Colon (tissue), 2 donors: ENCODE results near the gene NDUFB5.
"Not testable (repeated sequence)": the region's sequence is repeated elsewhere in the genome, so short reads cannot be mapped to it uniquely, and the experiment has no call there.

Experiments used
- FAIRE-seq: peaks from 2 replicates; lab custom pipeline; 2012; peaks lifted over from hg19 to GRCh38; lab: Jason Lieb, UNC
- donor health status: control.
- donor health status: control.

NDUFB5 gene

DNA sequence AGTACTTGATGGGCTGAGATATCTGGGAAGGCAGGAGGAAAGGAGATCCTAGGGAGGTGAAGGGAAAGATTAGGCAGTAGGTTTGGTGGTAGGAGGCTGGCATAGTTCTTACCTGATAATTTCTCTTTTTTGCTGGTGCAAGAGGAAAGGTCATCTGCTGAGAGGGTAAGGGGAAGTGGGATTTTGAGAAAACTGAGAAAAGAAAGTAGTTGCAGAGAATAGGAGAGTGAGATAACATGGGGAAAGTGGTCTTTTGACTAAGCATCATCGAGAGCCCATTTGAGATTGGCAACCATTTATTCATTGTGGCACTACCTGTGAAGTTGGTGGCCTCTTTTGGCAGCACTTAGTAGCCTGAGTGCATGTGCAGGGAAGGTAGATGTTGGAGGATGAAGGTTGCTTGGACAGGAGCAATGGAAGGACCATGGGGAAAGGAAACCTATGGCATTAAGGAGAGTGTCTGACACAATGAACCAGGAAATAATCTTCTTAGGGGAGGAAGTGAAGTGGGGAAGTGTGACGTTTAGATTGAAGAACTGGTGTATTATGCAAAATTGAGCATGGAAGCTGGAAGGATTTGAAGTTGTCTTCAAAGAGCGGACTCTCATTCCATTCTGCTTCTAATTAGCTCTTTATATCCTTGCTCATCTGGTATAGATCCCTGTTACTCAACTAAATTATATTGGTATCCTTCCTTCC is 26.3 kb downstream of the NDUFB5 start:
- no peak for FAIRE-seq

DNA sequence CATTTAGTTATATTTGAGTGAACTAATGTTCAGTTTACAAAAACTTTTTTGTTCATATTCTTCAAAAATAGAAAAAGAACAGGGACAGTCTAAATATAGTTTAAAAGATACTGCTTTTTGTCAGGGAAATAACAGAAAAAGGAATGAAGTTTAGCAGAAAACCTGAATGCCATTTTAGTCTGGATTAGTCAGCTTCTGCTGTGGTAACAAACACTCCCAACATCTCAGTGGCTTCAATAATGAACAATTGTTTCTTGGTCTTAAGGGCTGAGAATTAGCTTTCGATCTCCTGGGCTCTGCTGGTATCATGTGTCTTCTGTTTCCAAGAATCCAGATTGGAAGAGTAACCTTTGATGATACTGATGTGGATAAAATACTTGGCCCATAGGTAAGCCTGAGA is 35.9 kb downstream of the NDUFB5 start:
- no peak for FAIRE-seq

DNA sequence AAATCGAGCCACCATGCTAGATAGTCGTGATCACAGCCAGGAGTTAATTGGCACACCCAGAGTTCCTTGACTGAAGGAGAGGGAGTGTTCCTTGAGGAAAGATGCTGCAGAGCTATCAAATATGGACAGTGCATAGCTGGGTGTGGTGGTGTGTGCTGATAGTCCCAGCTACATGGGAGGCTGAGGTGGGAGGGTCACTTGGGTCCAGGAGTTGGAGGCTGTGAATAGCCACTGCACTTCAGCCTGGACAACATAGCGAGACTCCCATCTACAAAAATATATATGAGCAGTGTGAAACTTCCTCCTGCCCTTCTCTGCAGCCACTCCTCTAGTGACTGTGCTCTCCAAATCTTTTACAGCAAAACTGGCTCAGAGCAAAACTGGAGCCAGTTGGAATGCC is 38.3 kb downstream of the NDUFB5 start:
- FAIRE-seq: no peak

DNA sequence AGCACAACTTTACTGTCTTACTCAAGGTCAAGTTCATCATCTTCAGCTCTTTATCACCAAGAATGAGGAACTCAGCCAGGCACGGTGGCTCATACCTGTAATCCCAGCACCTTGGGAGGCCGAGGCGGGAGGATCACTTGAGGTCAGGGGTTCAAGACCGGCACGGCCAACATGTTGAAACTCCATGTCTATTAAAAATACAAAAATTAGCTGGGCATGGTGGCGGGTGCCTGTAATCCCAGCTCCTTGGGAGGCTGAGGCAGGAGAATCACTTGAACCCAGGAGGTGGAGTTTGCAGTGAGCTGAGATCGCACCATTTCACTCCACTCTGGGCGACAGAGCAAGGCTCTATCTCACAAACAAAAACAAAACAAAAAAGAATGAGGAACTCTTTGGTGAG is 39.2 kb downstream of the NDUFB5 start:
- FAIRE-seq: not testable (repeated sequence)

DNA sequence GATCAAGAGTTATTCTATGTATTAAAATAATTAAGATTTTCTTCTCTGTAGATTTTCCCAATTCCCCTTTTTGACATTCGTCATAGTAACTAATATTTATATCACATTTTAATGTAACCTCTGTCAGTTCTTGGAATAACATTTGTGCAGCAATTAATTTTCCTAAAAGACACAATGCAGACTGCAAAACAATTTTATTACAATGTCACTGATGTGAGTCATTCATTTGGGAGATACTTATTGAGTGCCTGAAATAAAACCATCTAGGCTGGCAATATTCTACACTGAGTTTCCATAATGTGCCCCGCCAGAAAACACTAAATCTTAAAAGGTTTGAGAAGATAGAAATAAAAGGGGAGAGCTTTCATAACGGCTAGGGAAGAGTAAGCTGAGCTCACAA is 41.6 kb downstream of the NDUFB5 start:
- FAIRE-seq: no peak

DNA sequence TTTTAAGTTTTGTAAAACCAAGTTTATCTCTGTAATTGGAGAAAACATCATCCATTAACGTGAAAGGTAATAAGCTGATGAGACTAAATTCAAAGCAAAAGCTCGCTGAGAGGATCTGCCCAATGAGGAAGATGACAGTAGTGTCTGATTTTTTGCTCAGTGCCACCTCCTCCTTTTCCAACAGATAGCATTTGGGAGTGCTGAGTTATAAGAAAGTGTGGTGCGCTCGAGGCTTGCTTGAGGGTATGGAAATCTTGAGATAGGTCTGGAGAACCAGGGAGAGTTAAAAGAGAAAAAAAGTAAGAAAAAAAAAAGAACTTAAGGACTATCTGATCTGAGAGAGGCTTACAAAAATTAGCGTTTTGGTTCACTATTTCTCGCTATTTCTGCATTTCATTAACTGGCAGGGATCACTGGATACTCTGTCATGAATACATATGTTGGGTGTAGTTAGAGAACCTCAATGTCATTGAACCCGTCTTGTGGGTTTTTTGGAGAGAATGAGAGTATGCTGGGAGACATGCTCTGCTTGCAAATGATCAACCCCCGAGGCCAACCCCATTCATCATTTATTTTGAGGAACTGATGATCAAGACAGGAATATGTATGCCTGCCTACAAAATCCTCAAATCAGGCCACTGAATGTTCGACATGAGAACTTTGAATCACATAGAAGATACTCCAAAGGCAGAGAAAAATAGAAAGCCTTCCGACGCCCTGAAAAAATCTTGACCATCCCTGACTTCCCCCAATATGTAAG is 47.3 kb downstream of the NDUFB5 start:
- FAIRE-seq: no peak

DNA sequence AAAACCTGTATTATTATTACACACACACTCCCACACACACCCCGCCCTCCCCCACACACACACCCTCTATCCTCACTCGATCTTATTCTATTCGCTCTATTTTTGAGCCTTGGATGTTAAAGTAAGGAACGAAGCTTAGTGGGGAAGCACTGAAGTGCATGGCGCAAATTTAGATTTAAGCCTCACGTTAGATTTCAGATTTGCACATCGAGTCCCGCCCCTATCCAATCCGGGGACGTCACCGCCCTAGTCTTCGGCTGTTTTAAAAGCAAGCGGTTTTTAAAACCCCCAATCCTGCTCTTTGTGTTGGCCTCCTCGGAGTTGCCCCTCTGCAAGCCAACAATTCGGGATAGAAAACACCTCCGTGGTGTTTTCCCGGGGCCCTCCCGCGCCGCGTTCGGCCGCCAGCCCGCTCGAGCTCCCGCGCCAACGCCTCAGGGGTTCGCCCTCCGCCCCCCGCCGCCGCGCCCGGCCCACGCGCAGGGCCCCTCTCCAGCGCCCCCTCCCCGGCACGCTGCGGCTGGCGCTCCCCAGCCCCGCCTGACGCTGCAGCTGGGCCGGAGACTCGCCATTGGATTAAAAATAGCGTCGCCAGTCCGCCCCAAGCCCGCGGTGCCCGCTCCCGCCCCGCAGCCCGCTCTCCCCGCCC is 48.0 kb downstream of the NDUFB5 start, which contains the start of gene USP13:
Gene USP13, plus strand, starts transcription at position 594 of the 649 bp plus-strand sequence. CDS start 186 bp downstream, outside the sequence.
- no peak for FAIRE-seq

DNA sequence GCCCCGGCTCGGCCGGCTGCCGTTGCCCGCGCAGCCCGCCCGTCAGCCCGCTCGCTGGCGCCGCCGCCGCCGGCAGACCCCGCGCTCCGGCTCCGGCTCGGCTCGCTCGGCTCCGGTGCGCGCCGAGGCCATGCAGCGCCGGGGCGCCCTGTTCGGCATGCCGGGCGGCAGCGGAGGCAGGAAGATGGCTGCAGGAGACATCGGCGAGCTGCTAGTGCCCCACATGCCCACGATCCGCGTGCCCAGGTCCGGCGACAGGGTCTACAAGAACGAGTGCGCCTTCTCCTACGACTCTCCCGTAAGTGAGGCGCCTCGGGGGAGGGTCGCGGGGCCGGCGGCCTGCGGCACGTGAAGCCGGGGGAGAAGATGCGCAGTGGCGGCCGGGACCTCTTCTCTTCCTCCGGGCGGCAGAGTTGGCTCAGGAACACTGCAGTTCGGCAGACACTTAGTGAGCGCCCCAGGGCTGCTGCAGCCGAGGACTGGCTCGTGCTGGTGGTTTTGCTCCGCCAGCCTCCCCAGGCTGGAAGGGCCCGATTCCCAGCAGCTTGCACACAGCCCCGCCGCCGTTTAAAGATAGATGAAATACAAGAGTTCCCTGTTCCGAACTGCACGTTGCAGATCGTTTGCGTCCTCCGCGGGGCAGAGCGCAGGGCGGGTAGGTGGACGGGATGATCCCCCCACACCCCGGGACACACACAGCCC is 48.7 kb downstream of the NDUFB5 start:
- no peak for FAIRE-seq

DNA sequence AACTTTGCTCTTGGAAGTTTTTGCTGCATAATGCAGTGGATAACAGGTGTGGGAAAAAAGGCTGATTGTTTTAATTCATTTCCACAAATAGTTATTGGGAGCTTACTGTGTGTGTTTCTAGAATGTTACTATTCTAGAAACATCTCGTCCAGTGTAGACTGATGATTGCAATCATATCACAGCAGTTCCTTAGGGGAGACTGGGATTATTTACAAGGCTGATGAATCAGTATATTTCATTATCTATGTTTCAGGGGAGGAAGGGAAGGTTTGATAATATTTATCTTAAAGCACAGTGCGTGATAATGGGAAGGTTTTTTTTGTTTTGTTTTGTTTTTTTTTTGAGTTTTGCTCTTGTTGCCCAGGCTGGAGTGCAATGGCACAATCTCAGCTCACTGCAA is 50.6 kb downstream of the NDUFB5 start:
- no peak for FAIRE-seq

DNA sequence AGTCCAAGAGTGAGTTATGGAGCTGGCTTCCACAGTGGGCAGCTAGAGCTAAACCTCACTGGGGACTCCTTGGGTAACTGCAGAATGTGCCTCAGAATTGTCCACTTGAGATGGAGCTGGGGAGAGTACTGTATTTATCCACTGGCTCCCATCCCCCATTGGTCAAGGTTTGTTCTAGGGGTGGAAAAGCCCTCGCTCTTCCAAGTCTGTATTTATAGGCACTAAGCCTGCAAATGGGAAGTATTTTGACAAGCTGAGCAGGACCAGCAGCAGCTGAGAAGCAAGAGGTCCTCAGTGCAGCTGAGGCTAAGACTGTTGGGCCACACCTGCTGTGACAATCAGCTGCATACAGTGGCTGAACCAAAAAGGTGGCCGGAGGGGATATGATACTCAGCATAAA is 54.0 kb downstream of the NDUFB5 start:
- FAIRE-seq: no peak

DNA sequence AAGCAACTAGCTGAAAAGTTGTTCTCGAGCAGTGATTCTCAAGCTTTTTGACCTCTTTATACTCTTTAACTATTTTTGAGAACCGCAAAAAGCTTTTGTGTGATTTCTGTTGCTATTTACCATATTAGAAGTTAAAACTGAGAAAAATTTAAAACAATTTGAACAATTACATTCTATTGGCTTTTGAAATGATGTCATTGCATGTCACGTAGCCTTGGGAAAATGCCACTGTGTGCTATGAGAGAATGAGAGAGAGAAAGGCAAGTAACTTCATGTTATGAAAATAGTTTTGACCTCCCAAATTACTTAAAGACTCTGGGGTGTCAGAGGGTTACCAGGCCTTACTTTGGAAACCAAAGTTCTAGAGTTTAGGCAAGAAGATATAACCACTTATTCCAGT is 56.3 kb downstream of the NDUFB5 start:
- no peak for FAIRE-seq

DNA sequence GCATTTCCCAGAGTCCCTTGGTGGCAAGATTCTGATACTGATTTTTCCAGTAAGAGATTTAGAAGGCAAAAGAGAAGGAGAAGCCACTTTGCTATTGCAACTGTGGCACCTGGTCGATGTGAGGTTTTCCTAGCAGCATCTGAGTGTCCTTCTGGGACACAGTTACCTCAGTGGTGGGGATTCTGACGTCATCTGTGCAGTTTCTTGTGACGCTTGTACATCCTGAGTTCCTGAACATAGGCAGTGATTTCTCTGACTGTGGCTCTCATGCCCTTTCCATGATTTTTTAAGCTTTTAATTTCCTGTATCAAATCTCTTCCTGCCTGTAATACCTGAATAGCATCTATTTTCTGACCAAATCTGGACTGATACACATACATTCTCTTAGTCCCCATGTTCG is 57.2 kb downstream of the NDUFB5 start:
- no peak for FAIRE-seq

DNA sequence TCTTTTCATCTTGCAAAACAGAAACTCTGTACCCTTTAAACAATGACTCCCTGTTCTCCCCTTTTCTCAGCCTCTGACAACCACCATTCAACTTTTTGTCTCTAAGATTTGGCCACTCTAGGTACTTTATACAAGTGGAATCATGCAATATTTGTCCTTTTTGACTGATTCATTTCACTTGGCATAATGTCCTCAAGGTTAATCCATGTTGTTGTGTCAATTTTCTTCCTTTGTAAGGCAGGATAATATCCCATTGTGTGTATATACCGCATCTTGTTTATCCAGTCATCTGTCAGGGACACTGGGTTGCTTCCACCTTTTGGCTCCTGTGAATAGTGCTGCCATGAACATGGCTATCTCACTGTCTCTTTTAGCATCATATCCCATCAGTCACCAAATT is 58.5 kb downstream of the NDUFB5 start:
- no peak for FAIRE-seq

DNA sequence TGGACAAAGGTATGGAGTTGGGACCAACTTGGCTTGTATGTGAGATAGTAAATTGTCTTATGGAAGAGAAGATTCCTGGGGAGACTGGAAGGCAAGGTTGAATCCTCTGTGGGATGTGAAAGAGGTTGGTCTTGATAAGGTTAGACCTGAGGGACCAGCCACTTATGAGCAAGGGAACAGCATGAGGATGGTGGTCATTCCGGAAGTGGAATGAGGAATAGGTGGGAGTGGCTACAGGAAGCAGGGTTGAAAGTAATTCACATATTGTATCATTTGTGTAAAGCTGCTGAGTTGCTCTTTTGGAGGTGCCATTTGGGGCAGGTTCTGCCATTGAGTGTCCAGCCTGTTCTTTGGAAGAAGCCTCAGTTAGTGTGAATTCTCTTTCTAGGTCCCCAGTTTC is 61.4 kb downstream of the NDUFB5 start:
- FAIRE-seq: no peak

DNA sequence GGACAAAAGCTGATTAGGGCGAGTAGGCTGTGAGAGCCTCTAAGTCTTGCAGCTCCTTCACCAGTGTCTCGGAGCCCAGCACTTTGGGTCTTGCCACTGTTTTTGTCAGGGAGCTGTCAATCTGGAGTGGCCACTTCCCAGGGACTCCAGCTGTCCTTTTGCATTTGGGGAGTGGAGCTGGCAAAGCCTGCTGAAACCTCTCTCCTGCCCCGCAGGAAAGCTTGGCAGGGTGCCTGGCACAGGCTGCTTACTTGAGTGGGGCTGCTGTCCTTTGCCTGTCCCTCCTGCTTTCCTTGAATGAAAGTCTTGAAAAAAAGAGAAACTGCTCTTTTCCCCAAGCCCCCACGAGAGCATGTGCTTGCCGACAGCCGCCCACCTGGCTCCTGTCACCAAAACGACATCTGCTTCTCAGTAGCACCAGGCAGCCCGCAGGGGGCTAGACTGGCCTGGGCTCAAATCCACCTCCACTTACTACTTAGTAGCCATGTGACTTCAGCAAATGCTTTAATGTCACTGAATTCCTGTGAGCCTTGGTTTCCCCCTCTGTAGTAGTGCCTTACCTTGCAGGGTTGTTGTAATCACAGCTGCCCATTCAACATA is 61.9 kb downstream of the NDUFB5 start:
- no peak for FAIRE-seq

DNA sequence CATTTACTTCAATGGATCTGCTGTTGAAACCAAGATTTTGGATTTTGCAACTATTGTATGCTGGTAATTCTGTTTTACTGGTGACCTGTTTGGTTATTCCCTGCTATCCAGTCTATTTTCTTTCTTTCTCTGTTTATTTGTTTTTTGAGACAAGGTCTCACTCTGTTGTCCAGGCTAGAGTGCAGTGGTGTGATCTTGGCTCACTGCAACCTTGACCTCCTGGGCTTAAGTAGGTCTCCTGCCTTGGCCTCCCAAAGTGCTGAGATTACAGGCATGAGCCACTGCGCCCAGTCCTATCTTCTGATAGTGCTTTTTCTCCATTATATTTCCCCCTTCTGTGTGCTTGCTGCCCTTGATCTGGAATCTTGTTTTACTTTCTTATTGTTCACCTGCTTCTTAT is 63.8 kb downstream of the NDUFB5 start:
- no peak for FAIRE-seq

DNA sequence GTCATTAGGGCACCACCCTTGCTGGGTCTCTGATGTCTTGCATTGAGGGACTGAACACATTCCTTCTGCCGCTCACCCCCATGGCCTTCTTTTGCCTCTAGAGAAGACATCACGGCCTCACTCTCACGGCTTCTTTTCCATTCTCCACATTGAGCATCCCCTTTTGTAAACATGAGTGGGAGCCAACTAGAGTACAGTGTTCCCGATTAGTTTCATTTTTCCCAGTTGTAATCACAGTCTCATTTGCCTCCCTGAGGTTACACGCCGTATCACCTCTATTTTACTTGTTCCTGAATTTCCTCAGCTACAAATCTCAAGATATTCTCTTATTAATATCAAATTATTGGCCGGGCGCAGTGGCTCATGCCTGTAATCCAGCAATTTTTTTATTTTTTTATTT is 65.7 kb downstream of the NDUFB5 start:
- FAIRE-seq: no peak

DNA sequence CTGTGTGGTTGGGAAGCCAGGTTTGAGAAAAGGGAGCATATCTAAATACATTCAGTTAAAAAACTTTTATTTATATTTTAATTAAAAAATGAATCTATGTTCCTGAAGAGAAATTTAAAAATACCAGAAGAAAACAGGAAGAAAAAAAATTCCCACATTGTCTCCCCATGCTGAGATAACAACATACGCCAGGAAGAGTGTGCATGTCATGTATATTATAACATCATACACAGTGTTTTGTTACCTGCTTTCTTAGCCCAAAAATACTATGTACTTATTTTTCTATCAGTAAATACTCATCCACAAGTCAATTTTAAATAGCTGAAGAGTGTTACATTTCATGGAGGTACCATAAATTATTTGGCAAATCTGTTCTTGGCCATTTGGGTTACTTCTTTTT is 66.7 kb downstream of the NDUFB5 start:
- FAIRE-seq: no peak

DNA sequence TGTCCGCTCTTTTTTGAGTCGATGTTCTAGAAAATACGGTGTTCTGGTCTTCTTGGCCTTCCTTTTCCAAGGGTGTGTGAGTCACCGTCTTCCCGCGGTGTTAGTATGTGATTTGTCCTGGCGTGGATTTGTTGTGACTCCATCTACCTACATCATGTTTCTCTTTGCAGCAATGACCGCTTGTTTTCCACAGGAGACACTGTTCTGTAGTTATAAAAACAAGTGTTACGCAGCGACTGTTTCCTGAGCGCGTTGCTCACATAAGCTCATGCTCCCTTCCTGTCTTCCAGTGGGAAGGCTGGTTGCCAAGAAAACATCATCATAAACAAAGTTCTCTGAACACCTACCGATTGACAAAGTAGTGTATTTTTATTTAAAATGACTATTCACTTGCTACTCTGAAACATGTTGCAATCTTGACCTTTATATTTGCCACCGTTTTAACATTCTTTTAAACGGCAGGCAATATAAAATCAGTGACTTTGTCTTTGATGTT is 67.2 kb downstream of the NDUFB5 start:
- no peak for FAIRE-seq

DNA sequence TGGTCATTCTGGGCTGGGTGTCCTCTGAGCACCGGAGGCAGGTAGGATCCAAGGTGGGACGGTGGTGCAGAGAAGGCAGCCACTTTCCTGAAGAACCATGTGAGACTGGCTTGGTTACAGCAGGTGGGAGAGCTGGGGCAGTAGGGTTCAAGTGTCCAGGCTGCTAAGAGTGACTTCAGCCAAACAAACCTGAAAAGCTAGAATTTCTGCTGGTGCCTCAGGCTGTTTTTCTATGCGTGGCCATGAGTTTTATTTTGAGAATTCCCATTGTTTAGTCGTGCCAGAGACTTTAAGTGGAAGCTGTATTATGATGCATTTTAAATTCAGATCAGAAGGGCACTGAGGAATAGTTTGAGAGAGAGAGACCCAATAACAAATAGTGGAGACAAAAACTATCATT is 68.3 kb downstream of the NDUFB5 start:
- FAIRE-seq: no peak

DNA sequence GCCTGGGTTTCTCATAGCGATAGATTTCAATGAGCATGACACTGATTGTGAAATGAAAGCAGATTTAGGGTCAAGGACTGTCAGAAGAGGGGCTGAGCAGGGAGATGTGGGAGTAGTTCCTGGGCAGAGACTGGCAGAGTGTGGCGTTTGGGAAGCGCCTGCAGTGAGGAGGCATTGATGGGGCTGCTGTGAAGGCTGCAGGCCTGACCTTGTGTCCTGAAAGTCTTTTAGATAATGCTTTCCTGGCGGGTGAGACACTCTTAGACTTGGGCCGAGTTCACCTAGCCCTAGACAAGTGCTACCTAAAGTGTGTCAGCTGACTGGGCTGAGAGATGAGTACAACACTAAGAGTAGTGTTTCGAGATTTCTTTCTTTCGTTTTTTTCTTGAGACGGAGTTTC is 68.9 kb downstream of the NDUFB5 start:
- no peak for FAIRE-seq

DNA sequence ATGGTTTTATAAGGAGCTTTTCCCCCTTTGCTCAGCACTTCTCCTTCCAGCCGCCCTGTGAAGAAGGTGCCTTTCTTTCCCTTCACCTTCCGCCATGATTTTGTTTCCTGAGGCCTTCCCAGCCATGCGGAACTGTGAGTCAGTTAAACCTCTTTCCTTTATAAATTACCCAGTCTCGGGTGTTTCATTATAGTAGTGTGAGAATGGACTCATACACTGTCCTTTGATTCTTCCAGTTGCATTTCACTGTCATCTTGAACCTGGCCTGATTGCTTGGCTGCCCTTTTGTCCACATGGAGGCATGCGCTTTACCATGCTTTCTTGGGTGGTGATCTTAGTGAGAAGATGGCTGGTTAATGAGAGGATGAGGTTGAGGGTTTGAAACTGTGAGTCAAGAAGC is 71.5 kb downstream of the NDUFB5 start:
- no peak for FAIRE-seq
